Smooth muscle cell of the brain vasculature (primary cell): Measurements from ENCODE around the gene SAP30L.

Experiments used
- DNase-seq: peaks from one replicate; pipeline ENCODE4 v3.0.0-alpha.2; 2012; ENCODE audit warnings: low read depth, low spot score

Gene SAP30L

GRCh38 chr5:154419236-154419635 lies 26.6 kb upstream of the SAP30L start:
- no peak for DNase-seq

- DNase-seq = no peak
Observed at GRCh38 chr5:154421868-154422267, 23.9 kb upstream of the SAP30L start.

DNA sequence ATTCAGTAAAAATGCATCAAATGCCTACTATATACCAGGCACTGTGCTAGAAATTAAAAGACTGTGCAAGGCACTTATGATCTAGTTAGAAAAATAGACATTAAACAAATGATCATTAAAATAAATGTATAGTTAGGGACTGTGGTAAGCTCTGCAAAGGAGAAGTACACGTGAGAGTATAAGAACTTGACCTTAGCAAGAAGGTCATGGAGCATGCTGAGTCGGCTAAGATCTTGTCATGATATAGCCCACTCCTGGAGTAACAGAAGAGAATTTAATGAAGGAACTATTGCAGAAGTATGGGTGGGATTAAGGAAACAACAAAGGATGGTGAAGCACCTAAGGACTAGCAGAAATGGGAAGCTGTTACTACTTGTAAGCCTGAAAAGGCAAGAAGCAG lies 23.5 kb upstream of the SAP30L start:
- no peak for DNase-seq

GRCh38 chr5:154428208-154428607 lies 17.6 kb upstream of the SAP30L start:
- DNase-seq = no peak

GRCh38 chr5:154429341-154429740 lies 16.5 kb upstream of the SAP30L start:
- DNase-seq = no peak

DNA sequence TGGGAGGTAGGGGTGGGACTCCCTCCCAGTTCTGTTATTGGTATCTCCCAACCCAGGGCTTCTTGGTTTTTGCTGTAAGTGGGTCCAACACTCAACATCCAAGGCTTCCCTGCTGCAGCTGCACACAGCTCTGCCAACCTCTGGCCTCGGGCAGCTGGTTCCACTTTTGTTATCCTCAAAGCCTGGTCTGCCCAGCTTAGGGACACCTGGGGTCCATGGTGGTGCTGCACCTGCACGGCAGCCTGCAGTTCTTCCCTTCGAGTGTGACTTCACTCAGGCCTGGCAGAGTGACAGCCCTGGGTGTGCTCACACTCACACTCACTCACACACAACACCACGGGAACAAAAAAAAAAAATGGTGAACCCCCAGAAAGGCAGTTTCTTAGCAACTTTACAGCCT lies 15.3 kb upstream of the SAP30L start:
- DNase-seq = no peak

GRCh38 chr5:154430961-154431630 lies 14.7 kb upstream of the SAP30L start:
- DNase-seq = no peak

- DNase-seq = no peak
Observed at GRCh38 chr5:154435226-154435625, 10.6 kb upstream of the SAP30L start.

DNA sequence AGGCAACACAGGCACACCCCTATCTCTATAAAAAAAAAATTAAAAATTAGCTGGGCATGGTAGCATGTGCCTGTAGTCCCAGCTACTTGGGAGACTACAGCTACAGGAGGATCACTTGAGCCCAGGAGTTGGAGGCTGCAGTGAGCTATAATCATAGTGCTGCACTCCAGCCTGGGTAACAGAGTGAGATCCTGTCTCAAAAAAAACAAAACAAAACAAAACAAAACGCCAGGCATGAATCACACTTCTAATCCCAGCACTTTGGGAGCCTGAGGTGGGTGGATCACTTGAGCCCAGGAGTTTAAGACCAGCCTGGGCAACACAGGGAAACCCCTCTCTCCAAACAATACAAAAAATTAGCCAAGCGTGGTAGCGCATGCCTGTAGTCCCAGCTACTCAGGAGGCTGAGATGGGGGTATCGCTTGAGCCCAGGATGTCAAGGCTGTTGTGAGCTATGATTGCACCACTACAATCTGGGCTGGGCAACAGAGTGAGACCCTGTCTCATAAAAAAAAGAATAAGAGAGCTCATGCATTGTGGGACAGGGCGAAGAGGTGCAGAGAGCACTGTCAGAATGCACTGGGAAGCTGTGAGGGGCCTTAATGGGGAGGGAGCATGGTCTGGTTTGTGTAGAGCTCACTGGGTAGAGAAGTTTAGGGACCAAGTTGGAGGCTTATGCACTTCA lies 8.4 kb upstream of the SAP30L start:
- no peak for DNase-seq

- no peak for DNase-seq
Observed at GRCh38 chr5:154440540-154440939, 5.3 kb upstream of the SAP30L start.

DNA sequence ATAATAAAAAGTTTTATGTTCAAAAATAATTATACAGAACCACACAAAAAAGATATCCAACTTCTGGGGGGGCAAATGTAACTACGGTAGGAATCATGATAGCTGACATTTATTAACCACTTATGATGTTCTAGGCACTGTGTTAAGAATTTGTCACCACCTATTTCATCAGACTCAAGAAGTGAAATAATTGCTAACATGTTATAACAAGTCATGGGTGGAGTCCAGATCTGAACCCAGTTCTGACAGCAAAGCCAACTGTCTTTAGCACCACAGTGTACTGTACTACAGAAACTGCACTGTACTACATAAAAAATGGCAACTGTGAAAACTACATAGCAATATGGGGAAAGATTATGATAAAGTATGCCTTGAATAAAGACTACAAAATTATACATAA lies 3.0 kb upstream of the SAP30L start:
- DNase-seq = no peak

DNA sequence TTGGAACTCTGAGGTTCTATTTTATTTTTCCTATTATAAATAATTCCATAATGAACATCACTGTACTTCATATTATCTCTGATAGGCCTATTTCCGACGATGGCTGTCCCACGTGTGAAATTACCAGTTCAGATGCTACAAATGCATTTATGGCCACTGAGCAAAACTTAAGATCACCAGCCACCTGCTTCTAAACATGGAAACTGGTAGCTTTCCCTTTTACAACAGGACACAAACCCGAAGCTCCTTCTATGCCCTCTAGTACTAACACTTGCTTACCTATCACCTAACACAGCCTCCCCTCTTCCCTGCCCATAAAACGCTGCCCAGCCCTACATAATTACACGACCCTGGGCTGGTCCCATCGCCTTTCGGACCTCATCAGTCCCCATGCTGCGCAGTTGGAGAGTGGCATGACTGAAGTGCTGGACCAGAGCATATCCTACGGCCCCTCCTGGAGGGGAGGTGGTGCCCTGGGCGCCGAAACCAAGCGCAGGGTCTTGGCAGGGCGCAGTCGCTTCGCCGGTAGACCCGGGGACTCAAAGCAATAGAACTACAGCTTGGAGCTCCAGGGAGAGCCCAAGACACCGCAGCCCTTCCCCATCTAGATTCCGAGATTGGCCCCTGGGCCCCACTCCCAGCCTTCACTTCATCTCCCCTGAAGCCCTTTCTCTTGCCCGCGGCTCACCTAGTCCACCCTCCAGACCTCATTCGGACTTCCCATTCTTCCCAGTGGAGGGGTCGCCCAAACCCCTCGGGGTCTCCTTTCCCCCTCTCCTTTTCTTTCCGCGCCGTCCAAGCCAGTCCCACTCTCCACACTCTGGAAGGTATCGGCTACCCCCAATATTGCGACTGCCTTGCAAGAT lies 1.0 kb upstream of the SAP30L start:
- DNase-seq = no peak

DNA sequence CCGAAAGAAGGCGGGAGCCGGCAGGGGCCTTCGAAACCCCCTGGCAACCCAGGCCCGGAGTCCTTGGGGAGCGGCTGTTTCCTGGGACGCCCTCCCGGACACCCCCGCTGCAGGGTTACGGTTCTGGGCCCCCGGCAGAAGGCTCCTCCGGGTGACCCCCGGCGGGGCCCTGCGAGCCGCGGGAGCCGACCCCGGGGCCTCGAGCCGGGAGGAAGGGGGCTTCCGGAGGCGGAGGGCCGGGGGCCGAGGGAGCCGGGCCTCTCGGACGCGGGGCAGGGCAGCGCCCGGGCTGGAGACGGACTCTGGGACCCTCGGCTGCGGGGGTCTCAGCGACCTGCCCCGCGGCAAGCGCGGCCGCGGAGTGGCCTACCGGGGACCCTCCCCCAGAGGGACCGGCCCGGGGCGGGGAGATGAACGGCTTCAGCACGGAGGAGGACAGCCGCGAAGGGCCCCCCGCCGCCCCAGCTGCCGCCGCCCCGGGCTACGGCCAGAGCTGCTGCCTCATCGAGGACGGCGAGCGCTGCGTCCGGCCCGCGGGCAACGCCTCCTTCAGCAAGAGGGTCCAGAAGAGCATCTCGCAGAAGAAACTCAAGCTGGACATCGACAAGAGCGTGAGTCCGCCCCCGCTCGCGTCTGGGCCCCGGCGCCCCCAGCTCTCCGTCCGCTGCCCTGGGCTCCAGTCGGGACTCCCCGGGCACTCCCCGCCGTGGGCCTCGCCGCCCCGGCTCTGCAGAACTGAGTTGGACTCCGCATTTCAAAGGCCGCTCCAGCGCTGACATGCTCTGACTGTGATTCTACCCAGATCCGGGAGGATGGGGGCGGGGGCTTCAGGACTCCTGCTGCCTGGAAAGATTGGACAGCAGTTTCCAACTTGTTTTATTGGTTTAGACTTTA lies 645 bp downstream of the SAP30L start:
- peak; percentile 43 for DNase-seq

DNA sequence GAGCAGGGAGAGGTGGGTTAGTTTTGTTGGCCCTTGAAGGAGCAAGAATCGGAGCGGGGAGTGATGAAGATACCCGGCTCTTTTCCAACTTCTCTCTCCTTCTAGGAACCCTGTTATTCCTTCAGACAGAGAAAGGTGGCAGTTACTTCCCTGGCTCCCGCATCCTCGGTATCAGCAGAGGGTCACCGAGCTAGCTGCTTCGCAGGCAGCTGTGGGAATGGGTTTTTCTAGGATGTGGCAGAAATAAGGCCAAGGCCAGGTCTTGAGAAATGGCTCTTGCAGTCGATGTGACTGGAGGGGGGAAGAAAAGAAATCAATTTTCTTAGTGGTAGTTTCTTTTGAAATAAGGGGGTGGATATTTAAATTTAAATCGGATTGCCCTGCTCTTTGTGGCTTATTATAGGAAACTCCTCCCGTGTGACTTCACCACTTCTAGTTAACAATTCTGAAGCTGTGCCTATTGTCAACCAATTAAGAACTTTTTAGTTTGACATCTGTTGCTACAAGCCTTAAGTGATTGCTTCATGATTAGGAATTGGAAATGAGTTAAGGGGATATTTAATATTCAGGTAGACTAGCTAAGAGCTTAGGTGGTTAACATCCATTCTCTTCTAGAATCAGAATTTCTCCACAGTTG lies 1.4 kb downstream of the SAP30L start:
- no peak for DNase-seq

DNA sequence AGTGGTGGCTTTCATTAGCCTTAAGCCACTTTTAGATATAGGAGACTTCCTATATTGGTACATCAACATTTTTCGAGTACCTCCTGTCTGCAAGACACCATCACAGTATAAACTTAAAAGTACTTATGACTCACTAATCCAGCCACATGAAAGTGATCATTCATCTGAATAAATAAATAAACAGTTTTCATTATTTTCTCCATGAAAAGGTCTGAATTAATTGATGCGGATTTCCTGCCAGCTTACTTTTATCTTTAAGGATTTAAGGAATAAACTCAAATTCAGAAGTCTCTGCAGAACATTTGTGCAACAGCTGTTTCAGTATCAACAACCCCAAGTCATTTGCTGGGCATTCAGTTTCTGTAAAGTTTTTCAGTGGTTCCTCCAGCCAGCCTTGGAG lies 4.0 kb downstream of the SAP30L start:
- DNase-seq = no peak

DNA sequence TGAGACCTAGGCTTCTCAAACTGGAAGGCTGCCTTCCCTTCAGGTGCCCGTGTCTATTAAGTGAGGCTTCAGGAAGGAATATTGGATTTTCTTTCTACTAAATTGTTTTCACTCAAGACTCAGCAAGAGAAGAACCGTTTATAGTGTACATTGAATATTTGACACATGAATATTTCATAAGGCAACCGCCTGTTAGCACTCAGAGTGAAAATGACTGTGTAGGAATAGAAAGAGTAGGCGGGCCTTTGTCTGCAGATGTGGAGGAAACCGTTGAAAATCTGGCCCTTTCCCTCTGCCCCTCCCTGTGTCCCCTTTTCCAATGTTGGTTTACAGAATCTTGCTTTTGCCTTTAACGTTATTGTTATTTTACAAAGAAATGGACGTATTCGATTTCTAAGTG lies 6.2 kb downstream of the SAP30L start:
- no peak for DNase-seq

DNA sequence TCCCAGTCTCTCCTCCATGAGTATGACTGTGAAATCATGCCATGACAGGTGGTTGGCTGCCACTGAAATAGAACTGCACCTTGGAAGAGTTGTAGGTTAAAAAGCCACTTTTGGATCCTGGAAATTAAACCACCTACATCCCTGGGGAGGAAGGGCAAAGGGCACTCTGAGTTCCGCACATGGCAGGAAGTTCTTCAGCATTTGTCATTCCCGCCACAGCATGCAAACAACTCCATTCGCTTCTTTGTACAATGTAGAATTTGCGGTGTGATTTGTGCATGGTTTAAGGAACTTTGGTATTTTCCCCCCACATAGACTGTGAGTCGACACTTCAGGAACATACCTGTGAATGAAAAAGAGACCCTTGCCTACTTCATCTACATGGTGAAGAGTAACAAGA lies 9.8 kb downstream of the SAP30L start:
- no peak for DNase-seq

DNA sequence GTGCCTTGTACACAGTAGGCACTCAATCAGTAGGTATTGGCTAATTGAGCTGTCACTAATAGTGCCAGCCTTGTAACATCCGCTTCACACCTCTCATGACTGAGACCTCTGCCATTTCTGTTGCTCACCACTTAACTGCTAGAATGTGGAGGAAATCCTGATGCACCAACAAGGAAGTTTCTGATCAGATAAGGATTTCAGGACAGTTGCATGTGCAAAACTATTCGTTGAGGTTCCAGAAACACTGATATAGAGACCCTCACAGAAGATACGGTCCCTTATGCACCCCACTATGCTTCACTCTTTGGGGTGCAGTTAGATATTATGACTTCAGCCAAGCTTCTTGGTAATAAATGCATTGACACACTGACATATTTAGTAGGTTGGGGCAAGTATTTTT lies 10.7 kb downstream of the SAP30L start:
- no peak for DNase-seq

- DNase-seq = no peak
Observed at GRCh38 chr5:154459015-154459414, 13.2 kb downstream of the SAP30L start.

DNA sequence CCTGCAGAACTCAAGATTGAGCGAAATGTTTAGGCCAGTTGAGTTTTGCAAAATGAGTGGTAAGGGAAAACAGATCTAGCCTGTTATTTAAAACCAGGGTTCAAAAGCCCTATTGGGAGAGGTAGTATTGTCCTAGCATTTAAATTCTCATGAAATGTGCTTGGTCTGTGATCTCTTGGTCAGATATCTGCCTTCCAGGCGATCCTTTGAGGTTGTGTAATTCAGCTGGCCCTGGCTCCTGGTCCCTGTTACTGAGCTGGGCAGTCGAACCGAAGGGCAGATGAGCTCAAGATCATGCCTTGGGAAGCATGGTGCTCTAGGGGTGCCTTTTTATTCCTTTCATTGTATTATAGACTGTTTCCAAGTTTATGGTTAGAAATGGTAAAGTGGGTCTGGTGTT lies 14.4 kb downstream of the SAP30L start:
- no peak for DNase-seq

DNA sequence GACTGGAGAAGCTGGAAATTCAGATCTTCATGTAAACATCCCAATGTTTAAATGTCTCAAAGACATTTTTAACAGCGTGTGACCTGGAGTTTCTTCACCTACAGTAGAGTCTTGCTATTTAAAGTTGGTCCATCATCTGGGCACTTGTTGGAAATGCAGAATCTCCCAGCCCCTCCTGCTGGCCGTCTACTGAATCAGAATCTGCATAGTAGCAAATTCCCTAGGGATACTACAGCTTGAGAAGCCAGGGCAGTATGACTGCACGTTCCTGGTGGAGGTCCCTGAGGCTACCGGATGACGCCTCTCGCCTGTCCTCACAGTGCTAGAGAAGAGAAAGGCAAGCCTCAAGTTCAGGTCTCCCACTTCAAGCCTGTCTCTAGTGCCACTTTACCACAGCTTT lies 15.7 kb downstream of the SAP30L start:
- no peak for DNase-seq
